Measurements from ENCODE around the gene SGPP2.

SGPP2 gene

DNA sequence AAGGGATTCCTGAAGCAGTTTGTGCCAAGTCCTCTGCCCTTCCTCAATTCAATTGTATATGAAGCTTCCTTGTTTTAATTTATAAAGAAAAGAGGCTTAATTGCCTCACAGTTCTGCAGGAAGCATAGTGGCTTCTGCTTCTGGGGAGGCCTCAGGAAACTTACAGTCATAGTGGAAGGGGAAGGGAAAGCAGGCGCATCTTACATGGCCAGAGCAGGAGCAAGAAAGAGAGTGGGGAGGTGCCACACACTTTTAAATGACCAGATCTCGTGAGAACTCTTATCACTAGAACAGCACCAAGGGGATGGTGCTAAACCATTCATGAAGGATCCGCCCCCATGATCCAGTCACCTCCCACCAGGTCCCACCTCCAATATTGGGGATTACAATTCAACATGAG is 114.2 kb downstream of the SGPP2 start:
- TF ChIP-seq, protein P1, sequence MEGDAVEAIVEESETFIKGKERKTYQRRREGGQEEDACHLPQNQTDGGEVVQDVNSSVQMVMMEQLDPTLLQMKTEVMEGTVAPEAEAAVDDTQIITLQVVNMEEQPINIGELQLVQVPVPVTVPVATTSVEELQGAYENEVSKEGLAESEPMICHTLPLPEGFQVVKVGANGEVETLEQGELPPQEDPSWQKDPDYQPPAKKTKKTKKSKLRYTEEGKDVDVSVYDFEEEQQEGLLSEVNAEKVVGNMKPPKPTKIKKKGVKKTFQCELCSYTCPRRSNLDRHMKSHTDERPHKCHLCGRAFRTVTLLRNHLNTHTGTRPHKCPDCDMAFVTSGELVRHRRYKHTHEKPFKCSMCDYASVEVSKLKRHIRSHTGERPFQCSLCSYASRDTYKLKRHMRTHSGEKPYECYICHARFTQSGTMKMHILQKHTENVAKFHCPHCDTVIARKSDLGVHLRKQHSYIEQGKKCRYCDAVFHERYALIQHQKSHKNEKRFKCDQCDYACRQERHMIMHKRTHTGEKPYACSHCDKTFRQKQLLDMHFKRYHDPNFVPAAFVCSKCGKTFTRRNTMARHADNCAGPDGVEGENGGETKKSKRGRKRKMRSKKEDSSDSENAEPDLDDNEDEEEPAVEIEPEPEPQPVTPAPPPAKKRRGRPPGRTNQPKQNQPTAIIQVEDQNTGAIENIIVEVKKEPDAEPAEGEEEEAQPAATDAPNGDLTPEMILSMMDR (IDR thresholded peaks at IDR 0.05) = no peak

DNA sequence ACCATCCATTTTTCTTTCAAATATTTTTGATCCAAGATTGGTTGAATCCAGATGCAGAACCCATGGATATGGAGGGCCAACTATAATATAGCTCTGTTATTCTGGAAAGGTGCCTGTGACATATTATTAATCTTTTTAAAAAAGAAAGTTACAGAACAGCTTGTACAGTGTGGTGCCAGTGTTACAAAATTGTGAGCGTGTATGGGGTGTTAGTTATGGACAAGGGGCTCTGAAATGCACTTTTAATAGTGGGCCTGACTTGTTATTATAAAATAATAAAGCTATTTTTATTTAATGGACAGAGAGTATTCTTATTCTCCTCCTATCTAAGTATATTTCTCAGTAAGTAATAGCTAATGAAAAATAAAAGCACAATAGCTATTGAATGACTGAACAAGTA is 120.3 kb downstream of the SGPP2 start:
- TF ChIP-seq, protein P1 (IDR thresholded peaks at IDR 0.05) = no peak

DNA sequence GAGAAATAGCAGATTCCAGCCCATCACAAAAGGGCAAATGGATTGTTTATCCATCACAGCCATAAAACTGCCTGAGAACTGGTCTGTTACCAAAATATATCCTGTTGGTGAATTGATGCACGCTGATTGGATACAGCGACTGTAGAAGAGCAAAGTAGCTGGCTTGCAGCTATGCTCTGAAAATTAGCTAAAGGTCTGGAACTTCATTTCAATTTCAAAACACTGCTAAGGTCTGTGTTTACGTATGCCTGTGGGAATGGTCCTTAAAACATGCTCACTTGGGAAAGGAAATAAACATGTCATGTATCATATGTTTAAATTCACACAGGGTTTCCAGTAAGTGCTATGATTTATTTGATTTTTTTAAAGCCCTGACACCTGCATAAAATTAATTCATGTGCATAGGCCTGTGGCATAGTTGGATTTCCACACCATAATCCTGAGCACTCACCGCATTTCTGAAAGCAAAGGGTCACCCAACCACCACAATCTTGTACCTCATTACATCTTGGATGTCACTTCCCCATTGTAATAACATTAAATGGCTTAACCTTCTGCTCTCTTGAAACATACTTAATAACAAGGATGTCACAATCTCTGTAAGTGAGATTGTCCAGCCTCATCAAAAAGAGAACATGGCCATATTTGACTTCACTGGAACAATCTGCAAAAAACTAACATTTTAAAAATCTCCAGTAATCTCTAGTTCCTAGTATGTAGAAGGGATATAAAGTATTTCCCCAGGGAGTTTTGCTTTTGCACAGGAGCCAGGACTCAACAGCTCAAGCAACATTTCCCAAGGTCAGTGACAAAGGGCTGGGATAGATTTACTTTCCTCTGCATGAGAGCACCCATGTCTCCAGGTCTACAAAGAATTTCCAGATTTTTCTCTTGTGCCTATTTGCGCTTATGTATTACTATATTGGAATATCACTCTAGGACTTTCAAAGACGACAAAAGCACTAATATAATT is 121.8 kb downstream of the SGPP2 start:
- TF ChIP-seq, protein P1 (IDR thresholded peaks at IDR 0.05) = no peak

DNA sequence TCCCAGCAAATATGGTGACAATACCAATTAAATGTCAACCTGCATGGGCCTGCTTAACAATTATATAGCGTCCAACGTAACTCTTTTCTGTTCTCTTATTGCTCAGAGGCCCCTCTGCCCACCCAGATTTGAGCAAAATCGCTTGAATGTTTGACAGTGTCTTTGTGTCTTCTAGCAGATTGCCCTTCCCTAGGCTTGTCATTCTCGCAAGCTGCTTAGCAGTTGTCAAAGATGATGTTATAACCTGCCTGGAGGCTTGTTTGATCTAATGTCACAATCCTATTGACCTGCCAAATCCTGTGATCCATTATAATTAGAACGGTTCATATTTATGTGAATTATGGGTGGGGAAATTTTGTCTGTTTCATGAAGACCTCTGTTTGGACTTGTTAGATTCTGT is 122.7 kb downstream of the SGPP2 start:
- TF ChIP-seq, protein P1 (IDR thresholded peaks at IDR 0.05) = no peak

DNA sequence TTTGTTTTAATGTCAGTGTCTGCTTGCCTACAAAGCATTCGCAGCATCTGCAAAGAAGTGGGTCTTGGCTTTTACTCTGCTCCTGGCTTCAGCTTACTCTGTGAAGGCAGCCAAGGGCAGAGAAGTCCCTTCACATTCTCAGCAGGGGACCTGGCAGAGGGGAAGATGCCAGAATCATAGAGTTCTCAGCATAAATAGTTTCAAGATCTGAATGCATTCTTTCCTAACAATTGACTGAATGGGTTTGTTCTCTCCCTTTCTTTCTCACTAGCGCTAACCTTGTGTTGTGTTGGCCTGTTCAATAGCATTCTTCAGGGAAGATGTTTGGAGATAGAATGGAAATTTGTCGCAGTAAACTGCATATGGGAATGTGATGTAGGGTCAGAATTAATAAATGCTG is 124.6 kb downstream of the SGPP2 start:
- TF ChIP-seq, protein P1 (IDR thresholded peaks at IDR 0.05) = no peak

DNA sequence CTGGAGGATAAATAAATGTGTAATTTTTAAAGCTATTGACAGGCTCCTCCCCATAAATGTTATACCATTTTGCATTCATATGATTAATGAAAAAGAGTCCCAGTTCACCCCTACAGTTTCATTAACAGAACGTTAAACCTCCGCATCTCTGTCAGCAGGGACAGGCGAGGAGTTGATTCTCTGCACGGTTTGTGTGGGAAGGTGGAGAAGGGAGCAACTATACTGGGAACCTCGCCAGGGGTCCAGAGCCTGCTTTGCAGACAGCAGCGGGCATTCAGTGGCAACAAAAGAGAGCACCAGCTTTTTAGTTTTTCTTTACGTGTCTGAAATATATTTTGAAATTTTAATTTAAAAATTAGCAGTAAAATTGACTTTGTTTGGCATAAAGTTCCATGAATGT is 130.2 kb downstream of the SGPP2 start:
- TF ChIP-seq, protein P1 (IDR thresholded peaks at IDR 0.05) = no peak

DNA sequence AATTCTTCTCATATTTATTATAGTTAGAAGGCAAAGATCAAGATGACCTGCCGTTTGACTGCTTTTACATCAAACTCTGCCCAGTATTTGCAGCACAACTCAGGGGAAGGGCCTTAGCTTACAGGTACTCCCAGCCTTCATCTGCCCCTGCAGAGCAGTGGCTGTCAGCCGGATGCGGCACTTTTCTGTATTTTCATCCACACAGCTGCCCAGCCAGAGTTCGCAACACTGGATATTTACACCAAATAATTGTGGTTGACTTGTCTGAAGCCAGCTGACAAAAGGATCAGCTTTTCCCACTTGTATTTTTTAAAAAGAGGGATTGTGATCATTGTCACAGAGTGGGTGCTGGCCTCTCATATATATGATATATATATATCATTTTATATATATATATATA is 136.8 kb downstream of the SGPP2 start:
- TF ChIP-seq, protein P1 (IDR thresholded peaks at IDR 0.05) = no peak

Measured in LNCAP (cell line).